K562 (cell line): ENCODE measurements around the gene PLD5. TPM values are rescaled to one million over a fixed set of nuclear protein-coding genes. Genes with fewer than 3 reads are reported as not detected.

Experiments
- ATAC-seq: fragments of 200-7000 bp; cut with Tn5 transposase; 3 replicates; pipeline ENCODE4 v1.9.1; 2020; ENCODE audit warnings: moderate library complexity
- BruUV-seq: library from RNA; stranded (reverse); fragments of 400-500 nt; replicated peaks from 2 replicates; lab custom pipeline; 2021; lab: Mats Ljungman, UMichigan
- CTCF ChIA-PET: fragments of 300-600 bp; formaldehyde crosslinking; extraction: SDS; loops from one replicate; lab custom pipeline; 2021; ENCODE audit warnings: low intra/inter-chr PET ratio; lab: Yijun Ruan, JAX
- POLR2A ChIA-PET: fragments of 300-600, 350-650 bp; sonication (Branson Sonifier 250); formaldehyde crosslinking; extraction: SDS; loops from one replicate; lab custom pipeline; 2021; ENCODE audit warnings: antibody characterized with exemption, inconsistent platforms; lab: Yijun Ruan, JAX
- DNase-seq, 4 experiments: peaks; one replicate each; pipeline versions ENCODE4 v3.0.0 to v3.0.0-alpha.2; 2011 to 2018; ENCODE audit warnings: low spot score in 3 of 4, mixed read lengths in 3 of 4; ENCODE audit errors: extremely low read depth in 1 of 4
- FAIRE-seq: peaks from 2 replicates; lab custom pipeline; 2011; peaks lifted over from hg19 to GRCh38; lab: Jason Lieb, UNC
- H2AFZ ChIP-seq: 2 replicates; pipeline ENCODE4 v1.6.0; 2011; ENCODE audit warnings: low read depth, low read length, control low read depth, inconsistent platforms
- H3K27ac ChIP-seq: fragments of 200-600 bp; 3 replicates; pipeline ENCODE4 v1.8.0; 2011; ENCODE audit warnings: low read depth, mild to moderate bottlenecking, control low read depth, inconsistent platforms, low read length, moderate library complexity, mixed read lengths; ENCODE audit errors: extremely low read depth
- H3K27me3 ChIP-seq, 2 experiments: fragments of 300-600 bp in 1 of 2; 2 replicates in 1 of 2; 3 replicates in 1 of 2; pipeline versions ENCODE4 v1.6.0 to v1.8.0; 2011; ENCODE audit warnings: inconsistent platforms in 2 of 2, low read length in 2 of 2, mild to moderate bottlenecking in 1 of 2, mixed read lengths in 1 of 2, moderate library complexity in 1 of 2; ENCODE audit not compliant: control insufficient read depth in 2 of 2, insufficient read depth in 2 of 2
- H3K36me3 ChIP-seq: fragments of 300-600 bp; 3 replicates; pipeline ENCODE4 v1.8.0; 2011; ENCODE audit warnings: mild to moderate bottlenecking, low read length, inconsistent platforms; ENCODE audit not compliant: control insufficient read depth, insufficient read depth
- H3K4me1 ChIP-seq, 2 experiments: fragments of 200-600 bp in 1 of 2; replicated peaks in 1 of 2; 2 replicates in 1 of 2; 3 replicates in 1 of 2; pipeline versions ENCODE4 v1.5.1 to v1.8.0; 2011; ENCODE audit warnings: inconsistent platforms in 2 of 2, low read length in 2 of 2, mild to moderate bottlenecking in 1 of 2, mixed read lengths in 1 of 2, moderate library complexity in 1 of 2; ENCODE audit not compliant: control insufficient read depth in 2 of 2, insufficient read depth in 2 of 2
- H3K4me2 ChIP-seq: 2 replicates; pipeline ENCODE4 v1.6.1; 2011; ENCODE audit warnings: low read length, control low read depth, inconsistent platforms, mixed read lengths; ENCODE audit not compliant: insufficient read depth
- H3K4me3 ChIP-seq: fragments of 200-600 bp; sonication (generic), shearing (Covaris generic); 2 replicates; pipeline ENCODE4 v1.5.1; 2016; ENCODE audit warnings: control low read depth, inconsistent platforms
- H3K79me2 ChIP-seq: fragments of 200-600 bp; 3 replicates; pipeline ENCODE4 v1.8.0; 2011; ENCODE audit warnings: low read length, inconsistent platforms; ENCODE audit not compliant: control insufficient read depth, insufficient read depth
- H3K9ac ChIP-seq, 2 experiments: 2 replicates each; pipeline versions ENCODE4 v1.6.0 to v1.6.1; 2011; ENCODE audit warnings: low read depth in 2 of 2, low read length in 2 of 2, control low read depth in 1 of 2, inconsistent platforms in 1 of 2, mild to moderate bottlenecking in 1 of 2, mixed read lengths in 1 of 2; ENCODE audit not compliant: insufficient read depth in 1 of 2
- H3K9me1 ChIP-seq: one replicate; pipeline ENCODE4 v1.6.0; 2011; ENCODE audit warnings: inconsistent platforms, mild to moderate bottlenecking, low read length, moderate library complexity; ENCODE audit not compliant: control insufficient read depth, insufficient read depth
- H3K9me3 ChIP-seq: replicated peaks from 2 replicates; pipeline ENCODE4 v1.5.1; 2011; ENCODE audit warnings: low read depth, low read length, inconsistent platforms; ENCODE audit not compliant: control insufficient read depth, insufficient read depth
- H4K20me1 ChIP-seq: replicated peaks from 2 replicates; pipeline ENCODE4 v1.6.1; 2011; ENCODE audit warnings: low read length, inconsistent platforms, mixed read lengths; ENCODE audit not compliant: control insufficient read depth, insufficient read depth
- KDM1A ChIP-seq, 2 experiments: fragments of 450-650 bp; IDR thresholded peaks; 2 replicates each; pipeline ENCODE4 v1.6.1; 2016; ENCODE audit warnings: mild to moderate bottlenecking in 2 of 2
- KLF16 ChIP-seq: IDR thresholded peaks from 2 replicates; pipeline ENCODE4 v1.6.1; 2016; ENCODE audit warnings: antibody characterized with exemption
- NFIC ChIP-seq: fragments of 450-650 bp; IDR thresholded peaks from 2 replicates; pipeline ENCODE4 v1.6.1; 2017; ENCODE audit warnings: mild to moderate bottlenecking, inconsistent platforms
- RBM34 ChIP-seq: fragments of 200-400 bp; formaldehyde crosslinking; IDR thresholded peaks from 2 replicates; pipeline ENCODE4 v1.6.1; 2018; ENCODE audit warnings: low read length, borderline replicate concordance; ENCODE audit not compliant: insufficient read depth
- SIN3A ChIP-seq, 2 experiments: fragments of 150-350 bp in 1 of 2; IDR thresholded peaks; 2 replicates each; pipeline ENCODE4 v1.6.1; 2011 to 2016; ENCODE audit warnings: borderline replicate concordance in 2 of 2, low read depth in 2 of 2, low read length in 2 of 2, mild to moderate bottlenecking in 2 of 2, moderate library complexity in 2 of 2; ENCODE audit not compliant: control insufficient read depth in 1 of 2
- THRA ChIP-seq: fragments of 450-650 bp; IDR thresholded peaks from 2 replicates; pipeline ENCODE4 v1.6.1; 2017; ENCODE audit warnings: mild to moderate bottlenecking, moderate library complexity
- TRIM24 ChIP-seq, 2 experiments: fragments of 450-650 bp; IDR thresholded peaks; 2 replicates each; pipeline ENCODE4 v1.6.1; 2016
- ZNF165 ChIP-seq: fragments of 250-450 bp; sonication (Bioruptor Pico); IDR thresholded peaks from 2 replicates; pipeline ENCODE4 v1.4.0; 2020; ENCODE audit warnings: borderline replicate concordance
- WGBS: fragments of 100-300 bp; shearing (Covaris generic); methylation state at CpG from one replicate; pipeline ENCODE4 v1.1.6; 2016; ENCODE audit warnings: low coverage, mixed read lengths; ENCODE audit not compliant: insufficient coverage; ENCODE audit errors: missing lambda C conversion rate; 5-methylcytosine and 5-hydroxymethylcytosine counted together
- in situ Hi-C: fragments of 300-500 bp; cut with MboI; formaldehyde crosslinking; loops from 4 replicates; pipeline ENCODE4 v1.15.0; 2018; ENCODE audit warnings: inconsistent platforms, mixed read lengths
- intact Hi-C: fragments of 100-400 bp; cut with micrococcal nuclease; formaldehyde crosslinking; loops from 2 replicates; pipeline ENCODE4 v1.14.2; 2022
- polyA plus RNA-seq, 8 experiments: library from polyadenylated mRNA; depleted of rRNA in 4 of 8; stranded (reverse) in 5 of 8; unstranded in 3 of 8; fragments of >200 nt; fragmentation: Nextera tagmentation in 2 of 8; fragmentation: Illumina TruSeq in 1 of 8; extraction: Ambion mirVana in 2 of 8; extraction: Trizol in 1 of 8; gene quantifications; 2 replicates each; pipeline versions ENCODE4 v1.2.1 to v1.2.3, GENCODE V29; 2011 to 2014; ENCODE audit warnings: inconsistent platforms in 1 of 8, missing spikeins in 1 of 8
- total RNA-seq, 7 experiments: library from RNA; depleted of rRNA in 6 of 7; stranded (reverse); fragments of >200 nt in 6 of 7; fragmentation: Illumina TruSeq in 2 of 7; extraction: Trizol in 2 of 7; gene quantifications; 2 replicates each; pipeline versions ENCODE4 v1.2.1 to v1.2.3, GENCODE V29; 2011 to 2021; ENCODE audit warnings: low replicate concordance in 1 of 7
- TF ChIP-seq, protein P1 (sequence below): sonication (generic); formaldehyde crosslinking; IDR thresholded peaks from 2 replicates; pipeline ENCODE4 v1.8.0; 2022; ENCODE audit warnings: missing genetic modification reagents, mild to moderate bottlenecking, moderate library complexity, borderline replicate concordance
- TF ChIP-seq, protein P2 (sequence below): IDR thresholded peaks from 2 replicates; pipeline ENCODE4 v1.6.1; 2011; ENCODE audit not compliant: insufficient read length; ENCODE audit errors: extremely low read depth

The PLD5 gene
- total and polyA plus RNA-seq, 9 of the 15 experiments (the other 6 are each of a cell fraction or from before 2014, with no cell fraction given) = not detected

DNA sequence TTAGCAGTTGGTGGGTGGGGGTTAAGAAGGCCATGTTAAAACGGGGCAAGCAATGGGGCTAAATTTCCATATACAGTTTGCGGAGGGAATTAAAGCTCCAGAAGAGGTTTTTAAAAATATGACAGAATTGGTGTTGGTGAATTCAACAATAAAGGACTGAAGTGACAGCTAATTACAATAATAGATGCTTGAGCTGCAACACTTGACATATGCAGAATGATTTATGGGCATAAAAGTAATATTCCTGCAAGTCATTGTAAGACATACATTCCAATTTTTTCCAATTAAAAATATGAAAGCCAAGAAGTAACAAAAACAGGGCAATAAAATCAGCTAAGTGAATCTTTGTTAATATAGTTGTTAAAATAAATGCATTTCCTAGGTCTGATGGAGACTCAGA, 323.4 kb downstream of the PLD5 start:
- Histone ChIP-seq H3K27me3 (no peaks in the 10 kb centered on the region), H3K9me3 (no peaks in the 10 kb centered on the region), H4K20me1 (no peaks in the 10 kb centered on the region), H3K9me1 (no peaks in the 10 kb centered on the region), H3K4me2 (no peak overlapping the region), H3K36me3 (no peaks in the 10 kb centered on the region), H3K79me2 (no peaks in the 10 kb centered on the region), H2AFZ (no peak overlapping the region), H3K4me3 (no peak overlapping the region), H3K27ac (no peak overlapping the region), H3K4me1 (no peaks in the 10 kb centered on the region), H3K9ac (no peak overlapping the region)
- TF ChIP-seq SIN3A (IDR thresholded peaks at IDR 0.05; ENCODE audit: borderline replicate concordance in 2 of 2, control insufficient read depth in 1 of 2, low read depth in 2 of 2, low read length in 2 of 2) = no peak
- no peak for TF ChIP-seq ZNF165 (CRISPR knock-in tag)
- TF ChIP-seq, protein P1, sequence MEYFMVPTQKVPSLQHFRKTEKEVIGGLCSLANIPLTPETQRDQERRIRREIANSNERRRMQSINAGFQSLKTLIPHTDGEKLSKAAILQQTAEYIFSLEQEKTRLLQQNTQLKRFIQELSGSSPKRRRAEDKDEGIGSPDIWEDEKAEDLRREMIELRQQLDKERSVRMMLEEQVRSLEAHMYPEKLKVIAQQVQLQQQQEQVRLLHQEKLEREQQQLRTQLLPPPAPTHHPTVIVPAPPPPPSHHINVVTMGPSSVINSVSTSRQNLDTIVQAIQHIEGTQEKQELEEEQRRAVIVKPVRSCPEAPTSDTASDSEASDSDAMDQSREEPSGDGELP = no peak
- no peak for TF ChIP-seq KDM1A (IDR thresholded peaks at IDR 0.05)
- TF ChIP-seq KLF16 = no peak
- TF ChIP-seq, protein P2, sequence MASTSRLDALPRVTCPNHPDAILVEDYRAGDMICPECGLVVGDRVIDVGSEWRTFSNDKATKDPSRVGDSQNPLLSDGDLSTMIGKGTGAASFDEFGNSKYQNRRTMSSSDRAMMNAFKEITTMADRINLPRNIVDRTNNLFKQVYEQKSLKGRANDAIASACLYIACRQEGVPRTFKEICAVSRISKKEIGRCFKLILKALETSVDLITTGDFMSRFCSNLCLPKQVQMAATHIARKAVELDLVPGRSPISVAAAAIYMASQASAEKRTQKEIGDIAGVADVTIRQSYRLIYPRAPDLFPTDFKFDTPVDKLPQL = no peak
- TF ChIP-seq THRA = no peak
- TF ChIP-seq NFIC = no peak
- TF ChIP-seq TRIM24 (IDR thresholded peaks at IDR 0.05) = no peak
- TF ChIP-seq RBM34 = no peak
- no peak for DNase-seq
- BruUV-seq = no TSS peak
- intact Hi-C loops (no loop called here), in situ Hi-C loops (no loop called here)
- CTCF ChIA-PET = no interaction called here
- FAIRE-seq = no peak
- WGBS = 0% methylated on average over 2 of the region's 2 CpGs
- POLR2A ChIA-PET = no interaction called here
- no peak for ATAC-seq
